GM08714 (cell line): ENCODE data around the gene AHCYL2.
"Not testable (repeated sequence)": the region's sequence is repeated elsewhere in the genome, so short reads cannot be mapped to it uniquely, and the experiment has no call there.

Experiments
- H3K4me3 ChIP-seq: fragments of 200-500 bp; sonication (Bioruptor generic); 2 replicates; pipeline ENCODE4 v1.5.1; 2014; ENCODE audit warnings: mild to moderate bottlenecking, low read length, inconsistent platforms
- ZNF274 ChIP-seq: IDR thresholded peaks from 2 replicates; pipeline ENCODE4 v1.6.1; 2012; ENCODE audit warnings: mild to moderate bottlenecking, low read depth, low read length

Gene AHCYL2

GRCh38 chr7:129332254-129333035 lies 107.6 kb downstream of the AHCYL2 start:
- TF ChIP-seq ZNF274, result no peak

GRCh38 chr7:129334473-129334872 lies 109.6 kb downstream of the AHCYL2 start:
- no peak overlapping the region for H3K4me3 ChIP-seq
- TF ChIP-seq ZNF274, result no peak

More at GRCh38 chr7:129332254-129333035, 107.6 kb downstream of the AHCYL2 start:
- no peak overlapping the region for H3K4me3 ChIP-seq

GRCh38 chr7:129338450-129338849 lies 113.6 kb downstream of the AHCYL2 start:
- TF ChIP-seq ZNF274, result no peak
- no peak overlapping the region for H3K4me3 ChIP-seq

- no peak for TF ChIP-seq ZNF274
- H3K4me3 ChIP-seq, result no peak overlapping the region
These were observed 116.4 kb downstream of the AHCYL2 start for GRCh38 chr7:129341212-129341611.

GRCh38 chr7:129341816-129342806 lies 117.3 kb downstream of the AHCYL2 start:
- TF ChIP-seq ZNF274, result no peak
- no peak overlapping the region for H3K4me3 ChIP-seq

GRCh38 chr7:129343099-129343700 lies 118.4 kb downstream of the AHCYL2 start:
- no peak for TF ChIP-seq ZNF274
- H3K4me3 ChIP-seq, result no peak overlapping the region

GRCh38 chr7:129347330-129347729 lies 122.5 kb downstream of the AHCYL2 start:
- no peak overlapping the region for H3K4me3 ChIP-seq
- TF ChIP-seq ZNF274, result no peak

GRCh38 chr7:129348023-129348740 lies 123.4 kb downstream of the AHCYL2 start:
- no peak for TF ChIP-seq ZNF274
- H3K4me3 ChIP-seq, result no peak overlapping the region

GRCh38 chr7:129351320-129351719 lies 126.5 kb downstream of the AHCYL2 start:
- no peak for TF ChIP-seq ZNF274
- H3K4me3 ChIP-seq, result no peak overlapping the region

GRCh38 chr7:129353104-129353503 lies 128.3 kb downstream of the AHCYL2 start:
- not testable (repeated sequence) for H3K4me3 ChIP-seq

- H3K4me3 ChIP-seq, result no peak overlapping the region
- TF ChIP-seq ZNF274, result no peak
These were observed 129.8 kb downstream of the AHCYL2 start for GRCh38 chr7:129354428-129355157.

GRCh38 chr7:129356176-129356575 lies 131.3 kb downstream of the AHCYL2 start:
- TF ChIP-seq ZNF274, result no peak

GRCh38 chr7:129359176-129359575 lies 134.3 kb downstream of the AHCYL2 start:
- no peak for TF ChIP-seq ZNF274
- no peak overlapping the region for H3K4me3 ChIP-seq

More at GRCh38 chr7:129356176-129356575, 131.3 kb downstream of the AHCYL2 start:
- H3K4me3 ChIP-seq, result no peak overlapping the region
